Mesothelial cell of epicardium (in vitro differentiated cells): ENCODE data around the gene DDAH1. TPM values are rescaled to one million over a fixed set of nuclear protein-coding genes. Genes with fewer than 3 reads are reported as not detected.
A peak's percentile ranks its signal among the peaks of the same experiment; 100 is the strongest.

Experiments
- DNase-seq, 2 experiments: peaks; one replicate each; pipeline ENCODE4 v3.0.0; 2021; ENCODE audit warnings: low spot score in 2 of 2; ENCODE audit not compliant: unreplicated experiment in 2 of 2
- H3K27ac Mint-ChIP-seq: 2 replicates; pipeline ENCODE4 v1.8.0; 2021; ENCODE audit warnings: mixed read lengths
- H3K27me3 Mint-ChIP-seq: 2 replicates; pipeline ENCODE4 v1.8.0; 2021; ENCODE audit warnings: low read depth, mixed read lengths
- H3K36me3 Mint-ChIP-seq: 2 replicates; pipeline ENCODE4 v1.8.0; 2021; ENCODE audit warnings: mixed read lengths
- H3K4me1 Mint-ChIP-seq: 2 replicates; pipeline ENCODE4 v1.8.0; 2021; ENCODE audit warnings: mixed read lengths
- H3K4me3 Mint-ChIP-seq: 2 replicates; pipeline ENCODE4 v1.8.0; 2021; ENCODE audit warnings: mild to moderate bottlenecking, moderate library complexity, mixed read lengths
- H3K9me3 Mint-ChIP-seq: 2 replicates; pipeline ENCODE4 v1.8.0; 2021; ENCODE audit warnings: mixed read lengths
- total RNA-seq: library from RNA; stranded (reverse); gene quantifications from 3 replicates; pipeline ENCODE4 v1.2.1, GENCODE V29; 2021
- TF ChIP-seq, protein P1 (sequence below): fragments of 200-600 bp; sonication (generic); IDR thresholded peaks from one replicate; pipeline ENCODE4 v1.5.0; 2021; ENCODE audit warnings: antibody characterized with exemption; ENCODE audit not compliant: unreplicated experiment

The DDAH1 gene
- total RNA-seq, 1 donor from 2014 or later = 26.1 TPM

DNA sequence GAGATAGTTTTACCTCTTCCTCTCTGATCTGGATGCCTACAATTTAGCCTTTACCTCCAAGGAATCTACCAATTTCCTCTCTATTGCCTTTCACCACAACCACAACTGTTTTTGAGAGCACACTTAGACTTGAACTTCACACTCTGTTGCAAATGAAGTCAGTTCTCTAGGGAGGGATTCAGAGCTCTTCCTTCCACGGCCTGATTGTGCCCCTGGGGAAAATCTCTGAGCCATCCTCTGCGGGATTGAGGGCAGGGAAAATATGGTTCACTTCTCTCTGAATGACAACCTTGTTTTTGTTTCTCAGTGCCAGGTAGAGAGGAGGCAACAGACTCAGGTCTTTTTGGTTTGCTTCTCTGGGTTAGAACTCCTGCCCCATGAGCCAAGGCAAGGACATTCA, 153.1 kb downstream of the DDAH1 start:
- H3K4me3 Mint-ChIP-seq = no peak overlapping the region
- TF ChIP-seq, protein P1, sequence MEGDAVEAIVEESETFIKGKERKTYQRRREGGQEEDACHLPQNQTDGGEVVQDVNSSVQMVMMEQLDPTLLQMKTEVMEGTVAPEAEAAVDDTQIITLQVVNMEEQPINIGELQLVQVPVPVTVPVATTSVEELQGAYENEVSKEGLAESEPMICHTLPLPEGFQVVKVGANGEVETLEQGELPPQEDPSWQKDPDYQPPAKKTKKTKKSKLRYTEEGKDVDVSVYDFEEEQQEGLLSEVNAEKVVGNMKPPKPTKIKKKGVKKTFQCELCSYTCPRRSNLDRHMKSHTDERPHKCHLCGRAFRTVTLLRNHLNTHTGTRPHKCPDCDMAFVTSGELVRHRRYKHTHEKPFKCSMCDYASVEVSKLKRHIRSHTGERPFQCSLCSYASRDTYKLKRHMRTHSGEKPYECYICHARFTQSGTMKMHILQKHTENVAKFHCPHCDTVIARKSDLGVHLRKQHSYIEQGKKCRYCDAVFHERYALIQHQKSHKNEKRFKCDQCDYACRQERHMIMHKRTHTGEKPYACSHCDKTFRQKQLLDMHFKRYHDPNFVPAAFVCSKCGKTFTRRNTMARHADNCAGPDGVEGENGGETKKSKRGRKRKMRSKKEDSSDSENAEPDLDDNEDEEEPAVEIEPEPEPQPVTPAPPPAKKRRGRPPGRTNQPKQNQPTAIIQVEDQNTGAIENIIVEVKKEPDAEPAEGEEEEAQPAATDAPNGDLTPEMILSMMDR = no peak
- peaks cover 4% of the 10 kb centered on the region for H3K27me3 Mint-ChIP-seq
- no peaks in the 10 kb centered on the region for H3K36me3 Mint-ChIP-seq
- no peak for DNase-seq
- peaks cover 5% of the 10 kb centered on the region for H3K9me3 Mint-ChIP-seq
- peaks cover 20% of the 10 kb centered on the region for H3K4me1 Mint-ChIP-seq
- no peak overlapping the region for H3K27ac Mint-ChIP-seq

DNA sequence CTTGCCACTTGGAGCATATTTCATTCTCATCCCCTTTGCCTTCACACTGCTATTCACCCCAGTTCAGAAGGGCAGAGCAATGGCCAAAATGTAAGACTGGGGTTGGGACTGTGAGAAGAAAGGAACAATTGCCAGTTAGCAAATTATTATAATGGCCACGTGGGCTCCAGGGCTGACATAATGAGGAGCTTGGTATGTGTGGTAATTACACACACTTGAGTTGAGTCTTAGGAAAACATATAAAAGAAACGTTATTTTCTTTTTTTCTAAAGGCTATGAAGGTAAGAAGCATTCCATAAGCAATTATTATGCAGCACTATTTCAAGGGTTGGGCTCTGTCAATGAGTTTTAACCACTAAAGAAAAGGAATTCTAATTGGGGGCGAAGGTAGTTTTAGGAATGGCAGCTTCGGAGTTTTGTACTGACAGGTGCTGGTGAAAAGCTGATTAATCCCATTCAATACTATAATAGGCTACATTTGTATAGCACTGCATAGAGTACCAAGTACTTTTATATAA, 156.1 kb downstream of the DDAH1 start:
- no peak for DNase-seq
- Mint-ChIP-seq H3K27ac (no peak overlapping the region), H3K9me3 (peaks cover 5% of the 10 kb centered on the region), H3K4me3 (no peak overlapping the region), H3K36me3 (no peaks in the 10 kb centered on the region), H3K4me1 (peaks cover 2% of the 10 kb centered on the region), H3K27me3 (peaks cover 4% of the 10 kb centered on the region)
- TF ChIP-seq, protein P1 = no peak

DNA sequence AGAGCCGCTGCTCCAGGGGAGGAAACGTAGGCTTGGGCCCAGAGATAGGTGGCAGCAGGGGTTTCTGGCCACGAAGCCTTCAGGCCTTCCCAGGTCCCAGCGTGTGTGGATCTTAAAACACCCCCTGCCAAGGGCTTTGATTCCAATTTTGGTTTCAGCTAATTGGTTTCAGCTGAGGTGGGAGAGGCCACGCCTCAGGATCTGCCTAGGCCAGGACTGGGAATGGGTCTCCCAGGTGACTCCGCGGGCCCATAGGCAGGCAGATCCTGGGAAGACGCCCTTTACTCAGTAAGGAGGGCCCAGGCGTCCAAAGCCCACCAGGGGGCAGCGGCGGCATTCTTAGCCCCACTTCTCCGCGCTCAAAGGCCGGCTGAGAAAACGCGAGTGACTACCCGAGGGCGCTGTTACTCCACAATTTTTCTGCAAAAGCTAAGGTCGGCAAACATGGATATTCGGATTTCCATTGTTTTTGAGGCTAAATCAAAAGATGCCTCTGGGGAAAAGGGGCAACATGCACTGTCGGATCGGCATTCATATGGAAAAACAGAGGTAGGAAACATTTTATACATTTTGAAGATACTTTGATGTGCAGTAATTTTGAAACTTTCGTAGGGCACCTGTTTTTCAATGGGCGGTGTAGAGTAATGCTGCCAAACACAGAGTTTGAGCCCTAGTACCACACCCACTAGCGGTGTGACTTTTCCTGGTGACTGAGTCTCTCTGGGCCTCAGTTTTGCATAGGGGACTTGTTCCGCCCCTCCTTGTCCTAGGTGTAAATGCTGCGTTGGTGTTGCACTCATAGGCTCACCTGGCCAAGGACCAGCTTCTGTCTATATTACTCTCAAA, 156.7 kb downstream of the DDAH1 start:
- H3K27ac Mint-ChIP-seq = no peak overlapping the region
- H3K36me3 Mint-ChIP-seq = no peaks in the 10 kb centered on the region

DNA sequence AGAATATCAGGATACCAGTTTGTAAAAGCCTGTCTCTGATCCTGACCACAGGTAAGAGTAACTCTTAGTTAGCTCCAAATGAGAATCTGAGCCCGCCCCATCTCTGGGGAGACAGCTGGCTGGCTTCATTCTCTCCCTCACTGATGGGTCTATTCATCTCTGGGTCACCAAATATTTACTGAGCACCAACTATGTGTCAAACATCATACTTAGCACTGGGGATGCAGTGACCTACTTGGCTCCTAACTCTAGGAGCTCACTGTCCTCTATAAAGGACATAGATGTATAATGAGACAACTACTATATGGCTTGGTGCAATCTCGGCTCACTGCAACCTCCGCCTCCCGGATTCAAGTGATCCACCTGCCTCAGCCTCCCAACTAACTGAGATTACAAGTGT, 158.7 kb downstream of the DDAH1 start:
- Mint-ChIP-seq H3K9me3 (no peaks in the 10 kb centered on the region), H3K4me1 (peaks cover 2% of the 10 kb centered on the region), H3K27me3 (peaks cover 4% of the 10 kb centered on the region), H3K4me3 (no peak overlapping the region), H3K27ac (no peak overlapping the region), H3K36me3 (no peaks in the 10 kb centered on the region)
- DNase-seq = no peak
- TF ChIP-seq, protein P1 = no peak

More for the DNA sequence above, 156.7 kb downstream of the DDAH1 start:
- DNase-seq = peak; percentile 81 to 95
- Mint-ChIP-seq H3K9me3 (peaks cover 2% of the 10 kb centered on the region), H3K27me3 (peaks cover 4% of the 10 kb centered on the region), H3K4me1 (peaks cover 2% of the 10 kb centered on the region), H3K4me3 (no peak overlapping the region)
- TF ChIP-seq, protein P1 = peak; percentile 89

DNA sequence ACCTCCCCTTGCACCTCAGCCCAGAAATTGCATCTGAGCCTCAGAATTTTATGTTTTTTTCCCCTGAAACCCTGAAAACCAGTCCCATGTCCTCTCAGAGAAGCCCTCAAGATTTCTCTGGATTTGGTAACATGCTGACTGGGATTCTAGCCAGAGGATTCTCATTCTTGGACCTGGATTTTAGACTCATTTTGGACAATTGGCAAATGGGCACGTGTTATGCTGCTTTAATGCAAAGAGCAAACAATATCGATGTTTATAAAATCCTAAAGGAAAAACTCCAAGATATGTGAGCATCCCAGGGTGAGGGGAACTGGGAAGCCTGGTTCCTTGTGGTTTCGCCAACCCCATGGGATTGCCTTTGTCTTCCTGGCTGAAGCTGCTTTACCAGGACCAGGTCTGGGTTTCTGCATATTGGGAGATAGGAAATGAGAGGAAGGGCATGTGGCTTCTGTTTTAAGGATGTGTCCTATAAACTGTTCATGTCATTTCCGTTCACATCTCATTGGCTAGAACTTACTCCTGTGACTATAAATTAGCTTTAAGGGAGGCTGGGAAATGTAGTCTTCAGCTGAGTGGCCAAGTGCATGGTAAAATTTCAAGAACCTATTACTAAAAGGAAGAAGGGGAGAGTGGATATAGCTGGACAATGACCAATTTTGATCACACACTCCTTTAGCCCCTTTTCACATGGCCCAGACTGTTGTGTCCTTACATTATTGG, 161.4 kb downstream of the DDAH1 start:
- peaks cover 2% of the 10 kb centered on the region for H3K4me1 Mint-ChIP-seq
- no peaks in the 10 kb centered on the region for H3K36me3 Mint-ChIP-seq
- no peaks in the 10 kb centered on the region for H3K9me3 Mint-ChIP-seq
- TF ChIP-seq, protein P1 = no peak
- H3K27ac Mint-ChIP-seq = no peak overlapping the region
- no peak for DNase-seq
- H3K27me3 Mint-ChIP-seq = no peaks in the 10 kb centered on the region
- H3K4me3 Mint-ChIP-seq = no peak overlapping the region
